Natural killer cell (primary cell): ENCODE measurements around the gene MYO1E. TPM values are rescaled to one million over a fixed set of nuclear protein-coding genes. Genes with fewer than 3 reads are reported as not detected.
A peak's percentile ranks its signal among the peaks of the same experiment; 100 is the strongest.

ENCODE experiments used
- ATAC-seq, 3 donors: fragments of 150-1000 bp in 2 of 3; fragments of 200-7000 bp in 1 of 3; cut with Tn5 transposase; 1 replicate in 1 of 3; 2 replicates in 2 of 3; pipeline ENCODE4 v1.10.0; 2021; ENCODE audit warnings: mild to moderate bottlenecking in 2 of 3, moderate library complexity in 2 of 3
- DNase-seq, 2 donors: peaks; one replicate each; pipeline versions ENCODE4 v3.0.0 to v3.0.0-alpha.2; 2013 to 2021; ENCODE audit warnings: mixed read lengths in 1 of 2
- H3K27ac ChIP-seq: one replicate; pipeline ENCODE4 v1.5.1; 2013; ENCODE audit warnings: mild to moderate bottlenecking, low read length
- H3K27me3 ChIP-seq: one replicate; pipeline ENCODE4 v1.6.1; 2013; ENCODE audit warnings: low read length; ENCODE audit not compliant: control insufficient read depth, insufficient read depth
- H3K36me3 ChIP-seq: one replicate; pipeline ENCODE4 v1.6.1; 2013; ENCODE audit warnings: low read length; ENCODE audit not compliant: control insufficient read depth, insufficient read depth
- H3K4me1 ChIP-seq: one replicate; pipeline ENCODE4 v1.6.1; 2013; ENCODE audit warnings: low read length; ENCODE audit not compliant: control insufficient read depth, insufficient read depth
- H3K4me3 ChIP-seq: one replicate; pipeline ENCODE4 v1.5.1; 2013; ENCODE audit warnings: low read length
- H3K9me3 ChIP-seq: one replicate; pipeline ENCODE4 v1.6.1; 2013; ENCODE audit warnings: low read length; ENCODE audit not compliant: control insufficient read depth, insufficient read depth
- H3K27ac Mint-ChIP-seq, 2 donors: one replicate each; pipeline ENCODE4 v1.8.0; 2022; ENCODE audit warnings: mild to moderate bottlenecking in 2 of 2, mixed read lengths in 2 of 2, moderate library complexity in 1 of 2
- H3K27me3 Mint-ChIP-seq, 2 donors: one replicate each; pipeline ENCODE4 v1.8.0; 2022; ENCODE audit warnings: low read depth in 2 of 2, mixed read lengths in 2 of 2
- H3K36me3 Mint-ChIP-seq: one replicate; pipeline ENCODE4 v1.8.0; 2022; ENCODE audit warnings: mixed read lengths
- H3K4me1 Mint-ChIP-seq, 2 donors: one replicate each; pipeline ENCODE4 v1.8.0; 2022; ENCODE audit warnings: mixed read lengths in 2 of 2
- H3K4me3 Mint-ChIP-seq: one replicate; pipeline ENCODE4 v1.8.0; 2022; ENCODE audit warnings: mild to moderate bottlenecking, moderate library complexity, mixed read lengths
- H3K9me3 Mint-ChIP-seq, 2 donors: one replicate each; pipeline ENCODE4 v1.8.0; 2022; ENCODE audit warnings: mixed read lengths in 2 of 2
- CTCF ChIP-seq: fragments of 200-600 bp; IDR thresholded peaks from one replicate; pipeline ENCODE4 v1.8.0; 2022; ENCODE audit warnings: antibody characterized with exemption
- WGBS: methylation state at CpG from one replicate; pipeline ENCODE4 v1.1.7; 2013; ENCODE audit warnings: missing lambda C conversion rate; ENCODE audit not compliant: insufficient coverage; 5-methylcytosine and 5-hydroxymethylcytosine counted together
- intact Hi-C: fragments of 100-400 bp; cut with micrococcal nuclease; formaldehyde crosslinking; loops from one replicate; pipeline ENCODE4 v1.14.2; 2022
- total RNA-seq, 4 donors: library from RNA; stranded (reverse); fragments of 120-200 nt in 1 of 4; gene quantifications; one replicate each; pipeline versions ENCODE4 v1.2.3 to v1.2.4, GENCODE V29; 2013 to 2022

MYO1E gene
- total RNA-seq, 3 donors from 2014 or later (not counting 1 experiment from before 2014, with no cell fraction given) = 16.1 to 39.4 (median 22.7) TPM

DNA sequence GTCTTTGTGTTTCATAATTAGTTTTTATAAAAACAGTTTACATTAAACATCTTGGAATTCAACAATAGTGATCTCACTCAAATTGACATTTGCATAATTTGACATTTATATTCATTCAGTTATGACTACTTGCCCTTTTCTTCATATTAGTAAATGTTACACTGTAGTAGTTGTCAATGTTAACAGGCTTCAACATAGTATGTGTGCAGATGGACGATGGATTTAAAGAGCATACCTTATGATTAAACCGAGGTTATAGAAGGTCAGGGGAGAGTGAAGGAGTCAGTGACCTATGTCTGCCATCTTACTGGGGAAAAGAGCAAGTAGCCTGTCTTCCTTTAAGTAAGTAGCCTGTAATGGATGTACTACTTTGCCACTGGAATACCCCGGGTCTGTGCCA lies 276.2 kb downstream of the MYO1E start:
- H3K9me3 Mint-ChIP-seq = no peaks in the 10 kb centered on the region
- H3K36me3 Mint-ChIP-seq = peaks cover 13% of the 10 kb centered on the region
- no peak for ATAC-seq
- no peak overlapping the region for H3K27ac ChIP-seq
- intact Hi-C loops = no loop called here
- H3K9me3 ChIP-seq = no peaks in the 10 kb centered on the region
- no peaks in the 10 kb centered on the region for H3K27me3 Mint-ChIP-seq
- H3K36me3 ChIP-seq = peaks cover 50% of the 10 kb centered on the region
- H3K4me1 Mint-ChIP-seq = no peaks in the 10 kb centered on the region
- no peak for TF ChIP-seq CTCF
- no peak overlapping the region for H3K4me3 ChIP-seq
- no peak overlapping the region for H3K27ac Mint-ChIP-seq
- no peaks in the 10 kb centered on the region for H3K4me1 ChIP-seq
- H3K4me3 Mint-ChIP-seq = no peak overlapping the region
- no peak for DNase-seq
- no peaks in the 10 kb centered on the region for H3K27me3 ChIP-seq
- WGBS = 92% methylated on average over 3 of the region's 3 CpGs

DNA sequence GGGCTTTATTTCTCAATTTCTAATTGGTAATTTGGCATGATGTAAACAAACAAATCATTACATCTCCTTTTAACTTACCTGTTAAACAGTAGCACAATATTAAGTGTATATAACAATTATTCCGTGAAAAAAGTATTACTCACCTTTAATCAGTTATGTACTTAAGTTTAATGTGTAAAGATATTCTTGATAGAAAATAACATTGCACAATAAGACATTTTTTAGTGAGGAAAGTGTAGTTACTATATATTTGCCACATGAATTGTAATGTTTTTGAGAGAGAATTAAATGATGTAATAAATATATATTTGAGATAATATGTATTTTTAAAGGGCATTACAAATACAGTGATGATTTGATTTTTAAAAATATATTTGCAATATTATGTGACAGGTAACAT lies 278.6 kb downstream of the MYO1E start:
- DNase-seq (no peak), ATAC-seq (no peak)
- H3K9me3 ChIP-seq = no peaks in the 10 kb centered on the region
- H3K36me3 ChIP-seq = peaks cover 66% of the 10 kb centered on the region
- WGBS = no CpG with 5 or more reads among the region's 1 CpG
- no peak overlapping the region for H3K27ac Mint-ChIP-seq
- H3K4me3 ChIP-seq = no peak overlapping the region
- no peaks in the 10 kb centered on the region for H3K4me1 Mint-ChIP-seq
- H3K9me3 Mint-ChIP-seq = no peaks in the 10 kb centered on the region
- peaks cover 13% of the 10 kb centered on the region for H3K36me3 Mint-ChIP-seq
- H3K27me3 ChIP-seq = no peaks in the 10 kb centered on the region
- no peak overlapping the region for H3K4me3 Mint-ChIP-seq
- no peaks in the 10 kb centered on the region for H3K4me1 ChIP-seq
- intact Hi-C loops = no loop called here
- no peaks in the 10 kb centered on the region for H3K27me3 Mint-ChIP-seq
- H3K27ac ChIP-seq = no peak overlapping the region
- TF ChIP-seq CTCF = no peak

GRCh38 chr15:59087731-59088130 lies 284.9 kb downstream of the MYO1E start:
- no peaks in the 10 kb centered on the region for H3K9me3 ChIP-seq
- H3K27me3 Mint-ChIP-seq = no peaks in the 10 kb centered on the region
- H3K9me3 Mint-ChIP-seq = no peaks in the 10 kb centered on the region
- H3K4me1 Mint-ChIP-seq = no peaks in the 10 kb centered on the region
- peaks cover 81% of the 10 kb centered on the region for H3K36me3 ChIP-seq
- peaks cover 20% of the 10 kb centered on the region for H3K36me3 Mint-ChIP-seq
- DNase-seq (no peak), ATAC-seq (no peak)
- peak overlapping the region in 1 of 2 donors; percentile 2 for H3K27ac Mint-ChIP-seq
- 97% methylated on average over 2 of the region's 2 CpGs for WGBS
- H3K4me3 Mint-ChIP-seq = no peak overlapping the region
- no peaks in the 10 kb centered on the region for H3K27me3 ChIP-seq
- no peak overlapping the region for H3K4me3 ChIP-seq
- intact Hi-C loops = no loop called here
- no peaks in the 10 kb centered on the region for H3K4me1 ChIP-seq
- no peak overlapping the region for H3K27ac ChIP-seq
- TF ChIP-seq CTCF = no peak

Other genes with a start within 250 kb of the MYO1E start
- gene LDHAL6B, start 166.0 kb downstream of the MYO1E start, total RNA-seq = not detected
- 1 to 10 TPM in 1 of 3 donors, not detected in 2; 1.0 TPM for gene FAM81A, start 65.3 kb upstream of the MYO1E start, total RNA-seq
- gene GCNT3, start 238.9 kb upstream of the MYO1E start, total RNA-seq = not detected